ENCODE data around the gene SRSF10.

SRSF10 gene

GRCh38 chr1:23977854-23978191, 2.3 kb downstream of the SRSF10 start:
- DNase-seq (ENCODE audit: low spot score): no peak
- no peak for TF ChIP-seq CTCF (IDR thresholded peaks at IDR 0.05)
- peak overlapping the region; percentile 95 for H3K4me3 ChIP-seq
- peak overlapping the region in 1 of 2 donors; percentile 100 for H3K27ac ChIP-seq

GRCh38 chr1:23977187-23977853, 2.8 kb downstream of the SRSF10 start:
- peak overlapping the region; percentile 54 to 100 for H3K27ac ChIP-seq
- peak overlapping the region; percentile 49 for H3K4me3 ChIP-seq
- no peak for TF ChIP-seq CTCF (IDR thresholded peaks at IDR 0.05)
- DNase-seq (ENCODE audit: low spot score): no peak

- TF ChIP-seq CTCF (IDR thresholded peaks at IDR 0.05): no peak
- no peak overlapping the region for H3K27ac ChIP-seq
- no peak overlapping the region for H3K4me3 ChIP-seq
- DNase-seq (ENCODE audit: low spot score): no peak
These were observed 12.3 kb downstream of the SRSF10 start for GRCh38 chr1:23967871-23968270.

GRCh38 chr1:23966973-23967493, 13.1 kb downstream of the SRSF10 start:
- no peak for DNase-seq (ENCODE audit: low spot score)
- no peak for TF ChIP-seq CTCF (IDR thresholded peaks at IDR 0.05)
- Histone ChIP-seq H3K4me3 (no peak overlapping the region), H3K27ac (no peak overlapping the region)

GRCh38 chr1:23964790-23965740, 15.1 kb downstream of the SRSF10 start:
- Histone ChIP-seq H3K27ac (peak overlapping the region; percentile 6 to 68), H3K4me3 (no peak overlapping the region)
- DNase-seq (ENCODE audit: low spot score): no peak
- TF ChIP-seq CTCF (IDR thresholded peaks at IDR 0.05): no peak

- no peak for DNase-seq (ENCODE audit: low spot score)
- Histone ChIP-seq H3K27ac (peak overlapping the region; percentile 6 to 68), H3K4me3 (no peak overlapping the region)
- no peak for TF ChIP-seq CTCF (IDR thresholded peaks at IDR 0.05)
These were observed 15.9 kb downstream of the SRSF10 start for GRCh38 chr1:23964235-23964668.

All from coronary artery (tissue), 2 donors.